K562 (cell line): ENCODE results near the gene FILIP1L.

Experiments
- RCOR1 ChIP-seq, 2 experiments: IDR thresholded peaks; 2 replicates each; pipeline ENCODE4 v1.6.1; 2012; ENCODE audit warnings: low read depth in 2 of 2, low read length in 2 of 2, borderline replicate concordance in 1 of 2, improper control_type of control experiment in 1 of 2
- ZBTB1 ChIP-seq: sonication (generic); formaldehyde crosslinking; IDR thresholded peaks from 2 replicates; pipeline ENCODE4 v1.8.1; 2023; ENCODE audit warnings: missing genetic modification reagents, low read depth, mild to moderate bottlenecking, borderline replicate concordance

DNA sequence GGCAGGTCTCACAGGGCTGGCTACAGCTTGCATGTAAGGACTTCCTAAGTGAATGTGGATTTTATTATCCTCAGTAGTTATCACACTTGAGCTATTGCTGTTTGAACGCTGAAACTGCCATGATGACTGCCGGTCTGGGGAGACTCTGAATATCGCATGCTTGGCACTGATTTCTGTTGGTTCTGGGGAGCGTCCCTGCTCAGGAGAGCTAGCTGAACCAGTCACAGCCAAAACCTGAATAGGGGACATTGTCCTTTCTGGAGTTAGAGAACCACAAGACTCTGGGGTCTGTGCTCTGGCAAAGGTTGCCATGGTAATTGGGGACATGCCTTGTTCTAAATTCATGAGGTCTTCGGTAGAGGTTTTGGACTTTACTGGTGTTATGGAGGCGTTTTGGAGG, 265.9 kb downstream of the FILIP1L start:
- TF ChIP-seq ZBTB1 = no peak
- TF ChIP-seq RCOR1 (IDR thresholded peaks at IDR 0.05; ENCODE audit: borderline replicate concordance in 1 of 2, low read depth in 2 of 2, low read length in 2 of 2) = no peak
